Nephron (organoid): ENCODE data around the gene TENT5A.

ENCODE experiments used
- H3K27ac Mint-ChIP-seq, 3 experiments: 2 replicates each; pipeline ENCODE4 v1.8.0; 2020; ENCODE audit warnings: mixed read lengths in 3 of 3, mild to moderate bottlenecking in 2 of 3, moderate library complexity in 1 of 3
- H3K27me3 Mint-ChIP-seq: 2 replicates; pipeline ENCODE4 v1.8.0; 2021; ENCODE audit warnings: low read depth, mild to moderate bottlenecking, moderate library complexity, mixed read lengths
- H3K36me3 Mint-ChIP-seq: 2 replicates; pipeline ENCODE4 v1.8.0; 2020; ENCODE audit warnings: low read depth, mixed read lengths
- H3K4me1 Mint-ChIP-seq: 2 replicates; pipeline ENCODE4 v1.8.0; 2020; ENCODE audit warnings: mixed read lengths
- H3K4me3 Mint-ChIP-seq, 3 experiments: 2 replicates each; pipeline ENCODE4 v1.8.0; 2020; ENCODE audit warnings: mild to moderate bottlenecking in 3 of 3, mixed read lengths in 3 of 3, moderate library complexity in 2 of 3
- H3K9me3 Mint-ChIP-seq: 2 replicates; pipeline ENCODE4 v1.8.0; 2020; ENCODE audit warnings: mixed read lengths
- TF ChIP-seq, protein P1 (sequence below), 3 experiments: fragments of 200-600 bp; sonication (generic); IDR thresholded peaks; one replicate each; pipeline ENCODE4 v1.5.0; 2021; ENCODE audit warnings: antibody characterized with exemption in 3 of 3; ENCODE audit not compliant: unreplicated experiment in 3 of 3

The TENT5A gene

DNA sequence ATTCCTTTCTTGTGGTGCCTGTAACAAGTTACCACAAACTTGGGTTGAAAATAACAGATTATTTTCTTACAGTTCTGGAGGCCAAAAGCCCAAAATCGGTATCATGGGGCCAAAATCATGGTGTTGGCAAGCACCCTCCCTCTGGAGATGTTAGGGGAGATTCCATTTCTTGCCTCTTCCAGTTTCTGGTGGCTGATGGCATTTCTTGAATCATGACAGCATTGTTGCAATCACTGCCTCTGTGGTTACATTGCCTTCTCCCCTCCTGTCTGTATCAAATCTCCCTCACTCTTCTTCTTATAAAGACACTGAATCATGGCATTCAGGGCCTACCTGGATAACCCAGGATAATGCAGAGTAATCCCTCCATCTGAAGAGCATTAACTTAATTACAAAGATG is 17.9 kb upstream of the TENT5A start:
- Mint-ChIP-seq H3K9me3 (no peaks in the 10 kb centered on the region), H3K36me3 (no peaks in the 10 kb centered on the region), H3K4me1 (peaks cover 15% of the 10 kb centered on the region), H3K27ac (no peak overlapping the region), H3K4me3 (no peak overlapping the region), H3K27me3 (no peaks in the 10 kb centered on the region)
- TF ChIP-seq, protein P1, sequence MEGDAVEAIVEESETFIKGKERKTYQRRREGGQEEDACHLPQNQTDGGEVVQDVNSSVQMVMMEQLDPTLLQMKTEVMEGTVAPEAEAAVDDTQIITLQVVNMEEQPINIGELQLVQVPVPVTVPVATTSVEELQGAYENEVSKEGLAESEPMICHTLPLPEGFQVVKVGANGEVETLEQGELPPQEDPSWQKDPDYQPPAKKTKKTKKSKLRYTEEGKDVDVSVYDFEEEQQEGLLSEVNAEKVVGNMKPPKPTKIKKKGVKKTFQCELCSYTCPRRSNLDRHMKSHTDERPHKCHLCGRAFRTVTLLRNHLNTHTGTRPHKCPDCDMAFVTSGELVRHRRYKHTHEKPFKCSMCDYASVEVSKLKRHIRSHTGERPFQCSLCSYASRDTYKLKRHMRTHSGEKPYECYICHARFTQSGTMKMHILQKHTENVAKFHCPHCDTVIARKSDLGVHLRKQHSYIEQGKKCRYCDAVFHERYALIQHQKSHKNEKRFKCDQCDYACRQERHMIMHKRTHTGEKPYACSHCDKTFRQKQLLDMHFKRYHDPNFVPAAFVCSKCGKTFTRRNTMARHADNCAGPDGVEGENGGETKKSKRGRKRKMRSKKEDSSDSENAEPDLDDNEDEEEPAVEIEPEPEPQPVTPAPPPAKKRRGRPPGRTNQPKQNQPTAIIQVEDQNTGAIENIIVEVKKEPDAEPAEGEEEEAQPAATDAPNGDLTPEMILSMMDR (IDR thresholded peaks at IDR 0.05; ENCODE audit: unreplicated experiment in 3 of 3): no peak

DNA sequence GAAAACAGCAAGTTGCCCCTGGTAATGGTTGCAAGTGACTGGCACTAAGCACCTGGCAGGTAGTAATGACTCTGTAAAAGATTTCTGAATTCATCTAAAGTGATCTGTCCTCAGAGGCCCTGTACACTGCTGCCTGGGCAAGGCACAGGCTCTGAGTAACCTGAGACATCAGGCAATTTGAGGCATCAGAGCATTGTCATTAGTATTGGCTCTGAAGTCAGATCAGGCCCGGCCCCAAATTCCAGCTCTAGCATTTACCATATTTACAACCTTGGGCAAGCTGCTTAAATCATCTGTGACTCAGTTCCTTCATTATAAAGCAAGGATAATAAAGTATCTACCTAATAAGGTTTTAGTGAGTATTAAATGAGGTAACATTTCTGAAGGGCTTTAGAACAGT is 17.3 kb upstream of the TENT5A start:
- peaks cover 2% of the 10 kb centered on the region for H3K27me3 Mint-ChIP-seq
- H3K27ac Mint-ChIP-seq: no peak overlapping the region
- H3K9me3 Mint-ChIP-seq: no peaks in the 10 kb centered on the region
- no peak overlapping the region for H3K4me3 Mint-ChIP-seq
- TF ChIP-seq, protein P1 (IDR thresholded peaks at IDR 0.05; ENCODE audit: unreplicated experiment in 3 of 3): no peak
- peaks cover 15% of the 10 kb centered on the region for H3K4me1 Mint-ChIP-seq
- no peaks in the 10 kb centered on the region for H3K36me3 Mint-ChIP-seq

DNA sequence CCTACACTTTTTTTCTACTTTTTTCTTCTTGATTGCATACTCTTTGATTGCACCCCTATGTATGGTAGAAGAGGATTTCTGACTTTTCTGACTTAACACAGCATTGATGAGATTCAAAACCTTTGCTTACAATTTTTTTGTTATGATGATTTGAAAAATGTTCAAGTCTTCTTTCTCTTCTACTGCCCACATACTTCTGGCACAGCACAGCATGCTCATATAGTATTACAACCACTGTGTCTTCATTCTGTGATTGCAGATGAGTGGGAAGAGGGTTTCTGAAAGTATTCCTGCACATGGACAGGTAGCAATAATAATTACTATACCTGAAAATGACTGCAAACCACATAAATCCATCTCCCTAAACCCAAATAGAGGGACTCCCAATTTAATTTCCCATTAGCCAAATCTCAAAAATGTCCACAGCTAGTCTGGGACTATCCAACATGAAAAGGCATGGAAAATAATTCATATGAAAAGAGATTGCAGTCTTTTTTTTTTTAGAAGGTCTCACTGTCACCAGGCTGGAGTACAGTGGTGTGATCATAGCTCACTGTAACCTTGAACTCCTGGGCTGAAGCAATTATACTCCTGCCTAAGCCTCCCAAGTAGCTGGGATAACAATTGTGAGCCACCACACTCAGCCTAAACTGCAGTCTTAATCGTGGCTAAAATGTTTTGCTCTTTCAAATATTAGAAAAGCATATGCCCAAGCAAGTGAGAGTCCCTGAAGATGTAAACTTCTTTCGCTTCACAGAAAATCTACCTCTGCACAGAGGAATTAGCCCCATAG is 15.9 kb upstream of the TENT5A start:
- TF ChIP-seq, protein P1 (IDR thresholded peaks at IDR 0.05; ENCODE audit: unreplicated experiment in 3 of 3): no peak
- no peaks in the 10 kb centered on the region for H3K36me3 Mint-ChIP-seq
- H3K27me3 Mint-ChIP-seq: peaks cover 3% of the 10 kb centered on the region
- peaks cover 15% of the 10 kb centered on the region for H3K4me1 Mint-ChIP-seq
- no peaks in the 10 kb centered on the region for H3K9me3 Mint-ChIP-seq
- H3K4me3 Mint-ChIP-seq: no peak overlapping the region
- H3K27ac Mint-ChIP-seq: no peak overlapping the region

DNA sequence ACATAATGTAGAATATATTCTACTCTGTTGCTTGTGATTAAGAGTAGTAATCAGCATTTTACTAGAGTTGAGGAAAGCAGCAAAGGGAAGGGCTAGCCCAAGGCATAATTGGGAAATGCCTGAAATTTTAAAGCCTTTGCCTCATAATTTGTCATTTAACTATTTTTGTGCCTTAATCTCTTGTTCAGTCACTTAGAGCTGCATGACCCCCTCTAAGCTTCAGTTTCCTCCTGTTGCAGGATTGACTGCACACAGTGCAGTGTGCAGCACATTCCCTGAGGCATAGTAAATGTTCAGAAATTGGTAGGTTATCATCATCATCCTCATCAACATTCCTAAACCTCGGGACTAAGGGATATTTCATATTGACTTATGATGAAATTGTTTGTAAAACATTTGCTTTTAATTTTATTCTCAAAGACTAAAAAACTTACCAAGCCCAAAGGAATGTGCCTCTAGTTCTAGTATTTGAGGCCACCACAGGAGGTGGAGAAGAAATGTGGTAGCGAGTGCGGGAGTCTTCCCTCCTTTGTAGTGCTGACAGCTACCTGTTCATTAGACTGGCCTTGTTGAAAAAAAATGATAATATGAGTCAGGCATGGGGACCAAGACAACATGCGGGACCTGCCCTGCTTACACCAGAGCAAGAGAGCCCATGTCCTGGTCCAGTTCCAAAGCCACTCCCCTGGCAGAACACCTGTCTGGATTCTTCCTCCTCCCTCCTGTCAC is 14.8 kb upstream of the TENT5A start:
- peak overlapping the region; percentile 23 to 37 (median 36) for H3K27ac Mint-ChIP-seq
- no peak overlapping the region for H3K4me3 Mint-ChIP-seq
- no peaks in the 10 kb centered on the region for H3K9me3 Mint-ChIP-seq
- peaks cover 3% of the 10 kb centered on the region for H3K27me3 Mint-ChIP-seq
- TF ChIP-seq, protein P1 (IDR thresholded peaks at IDR 0.05; ENCODE audit: unreplicated experiment in 3 of 3): no peak
- H3K36me3 Mint-ChIP-seq: no peaks in the 10 kb centered on the region
- peaks cover 15% of the 10 kb centered on the region for H3K4me1 Mint-ChIP-seq

DNA sequence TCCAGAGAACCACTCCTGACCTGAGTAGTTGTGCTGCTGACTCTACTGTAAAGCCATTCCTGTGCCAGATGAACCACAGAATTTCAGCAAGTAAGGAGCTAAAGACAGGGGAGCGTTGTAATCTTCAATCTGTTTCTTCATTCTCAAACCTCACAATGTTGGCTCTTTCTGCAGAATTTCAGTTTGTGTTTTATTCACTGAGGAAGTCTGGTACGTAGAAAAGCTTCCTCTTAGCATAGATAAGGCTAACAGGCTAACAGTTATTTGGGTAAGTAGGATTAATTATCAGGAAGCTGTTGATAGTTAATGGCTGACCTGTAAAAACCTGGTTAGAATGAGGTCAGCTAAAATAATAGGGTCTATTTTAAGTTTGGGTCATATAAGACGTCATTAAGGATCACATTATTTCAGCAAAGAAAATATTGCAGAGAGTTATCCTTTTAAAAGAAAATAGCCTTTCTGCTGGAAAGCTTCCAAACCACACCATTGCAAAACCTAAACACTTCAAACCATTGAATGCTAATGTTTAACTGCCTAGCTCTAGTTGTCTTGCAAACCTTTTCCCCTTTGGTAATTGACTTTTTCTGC is 14.1 kb upstream of the TENT5A start:
- H3K4me1 Mint-ChIP-seq: peaks cover 15% of the 10 kb centered on the region
- H3K27ac Mint-ChIP-seq: peak overlapping the region; percentile 23 to 51 (median 46)
- H3K4me3 Mint-ChIP-seq: no peak overlapping the region
- TF ChIP-seq, protein P1 (IDR thresholded peaks at IDR 0.05; ENCODE audit: unreplicated experiment in 3 of 3): no peak
- peaks cover 3% of the 10 kb centered on the region for H3K27me3 Mint-ChIP-seq
- no peaks in the 10 kb centered on the region for H3K9me3 Mint-ChIP-seq
- H3K36me3 Mint-ChIP-seq: no peaks in the 10 kb centered on the region
